PC-3 (cell line): ENCODE data around the gene ATP10A.

Experiments used
- EZH2 ChIP-seq: fragments of 300-600 bp; sonication (generic); IDR thresholded peaks from one replicate; pipeline ENCODE4 v1.6.1; 2017; ENCODE audit warnings: antibody characterized with exemption, mild to moderate bottlenecking, low read length; ENCODE audit not compliant: unreplicated experiment
- EZH2phosphoT487 ChIP-seq: fragments of 300-600 bp; sonication (generic); IDR thresholded peaks from 2 replicates; pipeline ENCODE4 v1.6.1; 2018; ENCODE audit warnings: mild to moderate bottlenecking, antibody characterized with exemption, low read length, borderline replicate concordance
- TF ChIP-seq, protein P1 (sequence below): fragments of 300-600 bp; sonication (generic); conservative IDR thresholded peaks from 2 replicates; pipeline ENCODE4 v1.5.1; 2017; ENCODE audit warnings: antibody characterized with exemption, low read depth, mild to moderate bottlenecking, low read length

GRCh38 chr15:25789616-25789999 lies 73.5 kb downstream of the ATP10A start:
- TF ChIP-seq, protein P1, sequence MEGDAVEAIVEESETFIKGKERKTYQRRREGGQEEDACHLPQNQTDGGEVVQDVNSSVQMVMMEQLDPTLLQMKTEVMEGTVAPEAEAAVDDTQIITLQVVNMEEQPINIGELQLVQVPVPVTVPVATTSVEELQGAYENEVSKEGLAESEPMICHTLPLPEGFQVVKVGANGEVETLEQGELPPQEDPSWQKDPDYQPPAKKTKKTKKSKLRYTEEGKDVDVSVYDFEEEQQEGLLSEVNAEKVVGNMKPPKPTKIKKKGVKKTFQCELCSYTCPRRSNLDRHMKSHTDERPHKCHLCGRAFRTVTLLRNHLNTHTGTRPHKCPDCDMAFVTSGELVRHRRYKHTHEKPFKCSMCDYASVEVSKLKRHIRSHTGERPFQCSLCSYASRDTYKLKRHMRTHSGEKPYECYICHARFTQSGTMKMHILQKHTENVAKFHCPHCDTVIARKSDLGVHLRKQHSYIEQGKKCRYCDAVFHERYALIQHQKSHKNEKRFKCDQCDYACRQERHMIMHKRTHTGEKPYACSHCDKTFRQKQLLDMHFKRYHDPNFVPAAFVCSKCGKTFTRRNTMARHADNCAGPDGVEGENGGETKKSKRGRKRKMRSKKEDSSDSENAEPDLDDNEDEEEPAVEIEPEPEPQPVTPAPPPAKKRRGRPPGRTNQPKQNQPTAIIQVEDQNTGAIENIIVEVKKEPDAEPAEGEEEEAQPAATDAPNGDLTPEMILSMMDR = no peak
- TF ChIP-seq EZH2 (no peak), EZH2phosphoT487 (no peak)
